ENCODE measurements around the gene ARHGEF10L. TPM values are rescaled to one million over a fixed set of nuclear protein-coding genes. Genes with fewer than 3 reads are reported as not detected.

The ARHGEF10L gene
- total RNA-seq, 1 donor from 2014 or later, result 75.6 TPM

DNA sequence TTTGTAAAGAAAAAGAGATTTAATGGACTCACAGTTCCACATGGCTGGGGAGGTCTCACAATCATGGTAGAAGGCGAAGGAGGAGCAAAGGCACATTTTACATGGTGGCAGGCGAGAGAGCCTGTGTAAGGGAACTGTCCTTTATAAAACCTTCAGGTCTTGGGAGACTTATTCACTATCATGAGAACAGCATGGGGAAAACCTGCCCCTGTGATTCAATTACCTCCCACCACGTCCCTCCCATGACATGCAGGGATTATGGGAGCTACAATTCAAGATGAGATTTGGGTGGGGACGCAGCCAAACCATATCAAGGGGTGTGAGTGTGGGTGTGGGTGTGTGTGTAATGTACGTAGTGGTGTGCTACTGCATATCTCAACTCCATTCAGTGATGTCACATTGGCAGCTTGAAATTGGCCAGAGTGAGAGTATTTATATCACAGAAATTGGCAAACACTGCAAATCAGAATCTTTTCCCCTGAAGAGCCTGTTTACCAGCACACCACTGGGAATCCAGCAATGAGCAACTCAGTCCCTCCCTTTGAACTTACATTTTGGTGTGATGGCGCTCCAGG lies 5.4 kb downstream of the ARHGEF10L start:
- Histone ChIP-seq H3K27ac (peak overlapping the region; percentile 53), H3K27me3 (no peaks in the 10 kb centered on the region), H3K4me3 (no peak overlapping the region), H3K9me3 (no peaks in the 10 kb centered on the region), H3K36me3 (no peaks in the 10 kb centered on the region), H3K4me1 (peaks cover 57% of the 10 kb centered on the region)
- no peak for DNase-seq (ENCODE audit: extremely low spot score in 2 of 2)
- no peak for TF ChIP-seq POLR2AphosphoS5 (IDR thresholded peaks at IDR 0.05; ENCODE audit: insufficient read depth in 1 of 2, low read depth in 1 of 2)
- no peak for TF ChIP-seq POLR2A (IDR thresholded peaks at IDR 0.05)
- TF ChIP-seq, protein P1, sequence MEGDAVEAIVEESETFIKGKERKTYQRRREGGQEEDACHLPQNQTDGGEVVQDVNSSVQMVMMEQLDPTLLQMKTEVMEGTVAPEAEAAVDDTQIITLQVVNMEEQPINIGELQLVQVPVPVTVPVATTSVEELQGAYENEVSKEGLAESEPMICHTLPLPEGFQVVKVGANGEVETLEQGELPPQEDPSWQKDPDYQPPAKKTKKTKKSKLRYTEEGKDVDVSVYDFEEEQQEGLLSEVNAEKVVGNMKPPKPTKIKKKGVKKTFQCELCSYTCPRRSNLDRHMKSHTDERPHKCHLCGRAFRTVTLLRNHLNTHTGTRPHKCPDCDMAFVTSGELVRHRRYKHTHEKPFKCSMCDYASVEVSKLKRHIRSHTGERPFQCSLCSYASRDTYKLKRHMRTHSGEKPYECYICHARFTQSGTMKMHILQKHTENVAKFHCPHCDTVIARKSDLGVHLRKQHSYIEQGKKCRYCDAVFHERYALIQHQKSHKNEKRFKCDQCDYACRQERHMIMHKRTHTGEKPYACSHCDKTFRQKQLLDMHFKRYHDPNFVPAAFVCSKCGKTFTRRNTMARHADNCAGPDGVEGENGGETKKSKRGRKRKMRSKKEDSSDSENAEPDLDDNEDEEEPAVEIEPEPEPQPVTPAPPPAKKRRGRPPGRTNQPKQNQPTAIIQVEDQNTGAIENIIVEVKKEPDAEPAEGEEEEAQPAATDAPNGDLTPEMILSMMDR (IDR thresholded peaks at IDR 0.05), result no peak
- intact Hi-C loops (cut with DNase I), result no loop called here

DNA sequence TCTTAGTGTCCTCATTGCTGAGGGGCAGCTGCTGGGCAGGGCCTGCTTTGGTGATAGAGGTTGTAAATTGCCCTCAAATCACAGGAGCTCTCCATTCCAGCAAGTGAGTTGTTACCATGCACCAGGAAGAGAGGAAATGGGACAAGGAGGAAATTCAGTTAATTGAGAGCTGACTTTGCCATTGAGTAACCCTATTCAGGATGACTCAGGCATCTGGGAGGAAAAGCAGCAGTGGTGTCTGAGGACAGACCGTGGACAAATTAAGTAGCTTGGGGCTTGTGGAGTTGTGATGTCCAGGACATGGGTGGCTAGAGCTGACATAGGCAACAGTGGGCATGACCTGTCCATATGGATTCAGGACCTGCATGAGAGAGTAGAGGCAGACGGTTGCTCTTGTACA lies 5.9 kb downstream of the ARHGEF10L start:
- H3K9me3 ChIP-seq, result no peaks in the 10 kb centered on the region
- DNase-seq (ENCODE audit: extremely low spot score in 2 of 2), result no peak
- H3K4me1 ChIP-seq, result peaks cover 61% of the 10 kb centered on the region
- no peaks in the 10 kb centered on the region for H3K36me3 ChIP-seq
- TF ChIP-seq POLR2A (IDR thresholded peaks at IDR 0.05), result no peak
- TF ChIP-seq, protein P1 (IDR thresholded peaks at IDR 0.05), result no peak
- TF ChIP-seq POLR2AphosphoS5 (IDR thresholded peaks at IDR 0.05; ENCODE audit: insufficient read depth in 1 of 2, low read depth in 1 of 2), result peak in 1 of 2 donors; percentile 25
- H3K4me3 ChIP-seq, result no peak overlapping the region
- peak overlapping the region; percentile 53 for H3K27ac ChIP-seq
- H3K27me3 ChIP-seq, result no peaks in the 10 kb centered on the region
- intact Hi-C loops (cut with DNase I), result no loop called here

DNA sequence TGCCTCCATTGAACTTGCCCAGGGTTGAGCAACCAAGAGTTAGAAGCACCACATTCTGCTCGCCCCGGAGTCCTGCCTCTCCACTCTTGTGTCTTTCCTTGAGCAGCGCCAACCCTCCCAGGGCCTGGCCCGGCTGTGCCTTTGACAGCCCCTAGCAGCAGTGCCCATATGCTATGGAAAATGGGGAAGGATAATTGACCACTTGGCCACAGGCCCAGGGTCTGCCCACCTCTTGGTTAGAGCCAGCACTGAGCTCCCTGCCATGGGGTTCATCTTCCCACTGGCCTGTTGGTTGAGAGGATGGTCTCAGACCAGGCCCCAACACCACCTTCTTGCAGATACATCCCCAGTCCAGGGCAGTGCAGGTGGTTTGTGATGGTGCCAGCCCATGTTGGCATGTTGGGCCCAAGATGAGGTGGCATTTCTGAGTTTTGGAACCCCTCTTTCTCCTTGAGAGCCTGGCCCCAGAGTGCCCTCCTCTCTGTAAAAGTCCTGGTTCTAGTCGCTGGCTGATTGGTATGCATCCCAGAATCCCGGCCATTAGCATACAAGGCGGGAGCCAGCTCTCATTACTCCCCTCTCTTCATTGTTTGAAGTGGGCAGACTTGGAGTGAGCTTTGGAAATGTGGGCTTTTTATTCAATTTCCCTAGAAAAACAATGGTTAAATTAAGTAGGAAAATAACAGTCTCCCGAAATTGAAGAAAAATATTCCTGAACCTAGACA lies 7.6 kb downstream of the ARHGEF10L start:
- peaks cover 61% of the 10 kb centered on the region for H3K4me1 ChIP-seq
- H3K27ac ChIP-seq, result no peak overlapping the region
- H3K27me3 ChIP-seq, result no peaks in the 10 kb centered on the region
- intact Hi-C loops (cut with DNase I), result no loop called here
- no peak for DNase-seq (ENCODE audit: extremely low spot score in 2 of 2)
- no peak overlapping the region for H3K4me3 ChIP-seq
- H3K9me3 ChIP-seq, result no peaks in the 10 kb centered on the region
- TF ChIP-seq POLR2AphosphoS5 (IDR thresholded peaks at IDR 0.05; ENCODE audit: insufficient read depth in 1 of 2, low read depth in 1 of 2) (no peak), POLR2A (IDR thresholded peaks at IDR 0.05) (no peak)
- no peaks in the 10 kb centered on the region for H3K36me3 ChIP-seq

DNA sequence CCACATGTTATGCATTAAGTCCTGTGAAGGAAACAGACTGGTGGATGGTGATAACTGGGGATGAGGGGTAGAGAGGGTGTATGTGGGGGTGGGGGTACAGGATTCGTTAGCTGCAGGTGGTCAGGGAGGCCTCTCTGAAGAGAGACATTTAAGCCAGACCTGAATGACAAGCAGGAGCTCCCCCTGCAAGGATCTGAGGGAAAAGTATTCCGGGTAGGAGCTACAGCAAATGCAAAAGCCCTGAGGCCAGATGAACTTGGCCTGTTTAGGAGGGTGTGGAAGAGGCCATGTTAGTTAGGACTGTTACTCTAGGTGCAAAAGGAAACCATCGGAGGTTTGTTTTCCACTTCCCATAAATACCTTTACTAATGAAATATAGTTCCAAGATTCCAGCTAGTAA lies 9.9 kb downstream of the ARHGEF10L start:
- Histone ChIP-seq H3K4me3 (no peak overlapping the region), H3K27ac (no peak overlapping the region), H3K9me3 (no peaks in the 10 kb centered on the region), H3K4me1 (peaks cover 71% of the 10 kb centered on the region), H3K36me3 (no peaks in the 10 kb centered on the region), H3K27me3 (no peaks in the 10 kb centered on the region)
- intact Hi-C loops (cut with DNase I), result no loop called here
- DNase-seq (ENCODE audit: extremely low spot score in 2 of 2), result no peak
- TF ChIP-seq POLR2AphosphoS5 (IDR thresholded peaks at IDR 0.05; ENCODE audit: insufficient read depth in 1 of 2, low read depth in 1 of 2), result no peak
- TF ChIP-seq POLR2A (IDR thresholded peaks at IDR 0.05), result no peak
- TF ChIP-seq, protein P1 (IDR thresholded peaks at IDR 0.05), result no peak

DNA sequence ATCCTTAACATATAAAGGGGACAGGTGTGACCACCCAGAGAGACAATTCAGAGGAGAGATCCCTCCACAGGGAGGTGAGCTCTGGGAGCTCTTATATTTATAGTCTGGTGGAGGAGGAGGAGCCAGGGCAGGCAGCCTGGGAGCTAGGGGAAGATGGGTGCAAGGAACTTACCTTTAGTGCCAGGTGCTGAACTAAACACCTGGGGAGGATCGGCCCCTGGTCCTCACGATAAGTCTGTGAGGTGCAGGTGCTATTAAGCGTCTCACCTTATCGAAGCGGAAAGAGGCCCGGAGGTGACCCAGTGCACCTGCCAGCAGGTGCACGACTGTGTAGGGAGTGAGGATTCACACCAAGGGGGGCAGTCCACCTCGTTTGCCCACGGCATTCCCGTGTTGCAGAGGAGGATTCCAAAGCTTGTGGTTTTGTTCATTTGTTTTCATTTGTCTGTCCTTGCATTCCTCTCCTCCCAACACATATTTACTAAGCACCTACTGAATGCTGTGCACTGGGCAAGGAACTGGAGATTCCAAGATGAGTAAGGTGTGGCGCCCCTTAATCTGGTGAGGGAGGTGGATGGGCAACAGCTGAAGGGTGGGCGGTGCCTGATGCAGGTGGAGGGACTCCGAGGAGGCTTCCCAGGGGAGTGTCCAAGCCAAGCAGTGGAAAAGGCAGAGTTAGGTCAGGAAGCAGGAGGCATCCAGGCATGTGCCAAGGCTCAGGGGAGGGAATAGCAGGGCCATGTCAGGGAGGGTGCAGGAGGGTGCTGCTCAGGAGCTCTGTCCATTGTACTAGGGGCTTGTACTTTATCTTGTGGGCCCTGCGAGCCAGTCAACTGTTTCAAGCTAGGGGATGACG lies 11.5 kb downstream of the ARHGEF10L start:
- intact Hi-C loops (cut with DNase I), result no loop called here
- H3K27me3 ChIP-seq, result no peaks in the 10 kb centered on the region
- TF ChIP-seq POLR2A (IDR thresholded peaks at IDR 0.05), result no peak
- TF ChIP-seq POLR2AphosphoS5 (IDR thresholded peaks at IDR 0.05; ENCODE audit: insufficient read depth in 1 of 2, low read depth in 1 of 2), result no peak
- TF ChIP-seq, protein P1 (IDR thresholded peaks at IDR 0.05), result no peak
- peaks cover 67% of the 10 kb centered on the region for H3K4me1 ChIP-seq
- DNase-seq (ENCODE audit: extremely low spot score in 2 of 2), result no peak
- H3K9me3 ChIP-seq, result no peaks in the 10 kb centered on the region
- H3K27ac ChIP-seq, result peak overlapping the region; percentile 51
- no peaks in the 10 kb centered on the region for H3K36me3 ChIP-seq
- H3K4me3 ChIP-seq, result no peak overlapping the region

All from vagina (tissue), 2 donors.